GM06990 (cell line): ENCODE measurements around the gene UTS2R.

Experiments
- DNase-seq: peaks from one replicate; pipeline ENCODE4 v3.0.0-alpha.2; 2011; ENCODE audit not compliant: insufficient read length; ENCODE audit errors: extremely low read depth
- H3K27me3 ChIP-seq: replicated peaks from 2 replicates; pipeline ENCODE4 v1.6.0; 2011; ENCODE audit warnings: low read length; ENCODE audit not compliant: control insufficient read depth, insufficient read depth
- H3K36me3 ChIP-seq: 2 replicates; pipeline ENCODE4 v1.5.1; 2011; ENCODE audit warnings: low read length; ENCODE audit not compliant: control insufficient read depth, insufficient read depth
- H3K4me3 ChIP-seq: replicated peaks from 2 replicates; pipeline ENCODE4 v1.5.1; 2011; ENCODE audit warnings: low read depth, mild to moderate bottlenecking, control low read depth, low read length
- TF ChIP-seq, protein P1 (sequence below): IDR thresholded peaks from 2 replicates; pipeline ENCODE4 v1.5.1; 2011; ENCODE audit warnings: low read length, control low read depth, mild to moderate bottlenecking, inconsistent platforms; ENCODE audit not compliant: insufficient read depth, poor library complexity, severe bottlenecking

UTS2R gene

DNA sequence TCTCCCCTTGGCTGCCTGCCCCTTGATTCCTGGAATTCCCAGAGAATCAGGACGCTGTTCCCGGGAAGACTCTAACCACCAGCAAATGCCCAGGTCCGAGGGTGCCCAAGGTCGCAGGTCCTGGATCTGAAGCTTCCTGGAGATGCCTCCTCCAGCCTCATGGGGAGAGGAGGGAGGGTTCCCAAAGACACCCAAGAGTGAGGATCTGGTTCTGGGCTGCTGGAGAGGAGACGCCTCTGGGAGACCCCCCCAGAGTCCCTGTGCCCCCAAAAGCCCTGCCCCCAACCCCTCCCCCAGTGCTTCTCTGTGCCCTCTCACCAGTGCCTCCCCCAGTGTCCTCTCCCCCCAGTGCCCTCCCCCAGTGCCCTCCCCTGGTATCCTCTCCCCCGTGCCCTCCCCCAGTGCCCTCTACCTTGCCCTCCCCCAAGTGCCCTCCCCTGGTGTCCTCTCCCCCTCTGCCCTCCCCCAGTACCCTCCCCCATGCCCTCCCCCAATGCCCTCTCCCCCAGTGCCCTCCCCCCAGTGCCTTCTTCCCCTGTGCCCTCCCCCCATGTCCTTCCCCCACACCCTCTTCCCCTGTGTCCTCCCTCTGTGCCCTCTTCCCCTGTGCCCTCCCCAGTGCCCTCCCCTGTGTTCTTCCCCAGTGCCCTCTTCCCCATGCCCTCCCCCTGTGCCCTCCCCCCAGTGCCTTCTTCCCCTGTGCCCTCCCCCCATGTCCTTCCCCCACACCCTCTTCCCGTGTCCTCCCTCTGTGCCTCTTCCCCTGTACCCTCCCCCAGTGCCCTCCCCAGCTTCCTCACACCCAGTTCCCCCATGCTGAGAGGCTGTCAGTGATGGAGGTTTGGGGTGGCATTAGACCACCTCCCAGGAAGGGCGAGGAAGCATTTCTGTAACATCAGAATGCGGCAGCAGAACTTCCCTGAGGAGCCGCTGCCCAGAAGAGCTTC, 31.7 kb upstream of the UTS2R start:
- Histone ChIP-seq H3K27me3 (no peaks in the 10 kb centered on the region; the same call in 1 of the 2 replicates), H3K4me3 (no peak overlapping the region), H3K36me3 (no peaks in the 10 kb centered on the region)
- DNase-seq: no peak
- TF ChIP-seq, protein P1, sequence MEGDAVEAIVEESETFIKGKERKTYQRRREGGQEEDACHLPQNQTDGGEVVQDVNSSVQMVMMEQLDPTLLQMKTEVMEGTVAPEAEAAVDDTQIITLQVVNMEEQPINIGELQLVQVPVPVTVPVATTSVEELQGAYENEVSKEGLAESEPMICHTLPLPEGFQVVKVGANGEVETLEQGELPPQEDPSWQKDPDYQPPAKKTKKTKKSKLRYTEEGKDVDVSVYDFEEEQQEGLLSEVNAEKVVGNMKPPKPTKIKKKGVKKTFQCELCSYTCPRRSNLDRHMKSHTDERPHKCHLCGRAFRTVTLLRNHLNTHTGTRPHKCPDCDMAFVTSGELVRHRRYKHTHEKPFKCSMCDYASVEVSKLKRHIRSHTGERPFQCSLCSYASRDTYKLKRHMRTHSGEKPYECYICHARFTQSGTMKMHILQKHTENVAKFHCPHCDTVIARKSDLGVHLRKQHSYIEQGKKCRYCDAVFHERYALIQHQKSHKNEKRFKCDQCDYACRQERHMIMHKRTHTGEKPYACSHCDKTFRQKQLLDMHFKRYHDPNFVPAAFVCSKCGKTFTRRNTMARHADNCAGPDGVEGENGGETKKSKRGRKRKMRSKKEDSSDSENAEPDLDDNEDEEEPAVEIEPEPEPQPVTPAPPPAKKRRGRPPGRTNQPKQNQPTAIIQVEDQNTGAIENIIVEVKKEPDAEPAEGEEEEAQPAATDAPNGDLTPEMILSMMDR: no peak

DNA sequence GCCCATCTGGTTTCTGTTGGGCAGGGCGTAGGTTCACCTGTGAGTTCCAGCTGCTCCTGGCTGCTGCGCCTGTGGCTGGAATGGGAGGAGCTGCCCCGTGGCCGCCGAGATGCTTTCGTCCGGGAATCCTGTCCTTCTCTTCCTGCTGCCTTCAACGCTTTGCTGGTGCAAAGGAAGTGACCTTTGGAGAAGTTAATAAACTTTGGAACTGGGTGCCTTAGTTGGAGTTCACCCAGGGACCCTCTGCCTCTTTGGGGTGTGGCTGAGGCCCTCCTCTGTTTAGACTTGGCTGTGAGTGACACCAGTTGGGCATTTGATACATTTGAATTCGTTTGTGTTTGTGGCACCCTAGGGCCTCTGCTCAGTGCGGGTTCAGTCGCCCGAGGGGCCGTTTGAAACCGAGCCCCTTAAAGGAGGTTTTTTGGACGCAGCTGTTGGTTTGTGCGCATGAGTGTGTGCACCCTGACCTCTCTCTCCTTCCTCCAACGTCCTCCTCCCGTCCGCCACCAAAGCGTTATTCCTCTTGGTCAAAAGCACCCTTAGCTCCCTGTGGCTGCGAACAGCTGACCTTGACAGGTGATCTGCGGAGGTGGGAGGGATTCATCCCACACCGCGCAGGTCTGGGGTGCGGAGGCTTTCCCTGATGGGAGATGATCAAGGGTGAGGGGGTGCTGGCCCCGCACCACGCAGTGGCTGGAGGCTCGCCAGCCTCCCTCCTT, 29.0 kb upstream of the UTS2R start:
- no peak for DNase-seq
- Histone ChIP-seq H3K27me3 (no peaks in the 10 kb centered on the region; the same call in 1 of the 2 replicates), H3K36me3 (no peaks in the 10 kb centered on the region), H3K4me3 (no peak overlapping the region)
- TF ChIP-seq, protein P1: no peak

DNA sequence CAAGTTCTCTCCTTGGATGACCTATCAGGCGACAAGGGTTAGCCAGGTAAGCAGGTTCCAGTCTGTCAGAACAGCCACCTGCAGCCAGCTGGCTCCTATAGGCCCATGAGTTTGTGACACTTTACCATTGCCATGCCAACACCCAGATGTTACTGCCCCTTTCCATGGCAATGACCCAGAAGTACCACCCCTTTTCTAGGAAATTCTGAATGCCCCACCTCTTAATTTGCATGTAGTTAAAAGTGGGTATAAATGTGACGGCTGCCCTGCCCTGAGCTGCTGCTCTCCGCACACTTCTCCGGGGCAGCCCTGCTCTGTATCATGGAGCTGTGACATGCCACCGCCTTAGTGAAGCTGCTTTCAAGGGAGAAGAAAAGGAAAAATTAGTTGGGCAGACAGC, 28.0 kb upstream of the UTS2R start:
- DNase-seq: no peak
- Histone ChIP-seq H3K4me3 (no peak overlapping the region), H3K27me3 (no peaks in the 10 kb centered on the region; the same call in 1 of the 2 replicates), H3K36me3 (no peaks in the 10 kb centered on the region)
- TF ChIP-seq, protein P1: no peak

DNA sequence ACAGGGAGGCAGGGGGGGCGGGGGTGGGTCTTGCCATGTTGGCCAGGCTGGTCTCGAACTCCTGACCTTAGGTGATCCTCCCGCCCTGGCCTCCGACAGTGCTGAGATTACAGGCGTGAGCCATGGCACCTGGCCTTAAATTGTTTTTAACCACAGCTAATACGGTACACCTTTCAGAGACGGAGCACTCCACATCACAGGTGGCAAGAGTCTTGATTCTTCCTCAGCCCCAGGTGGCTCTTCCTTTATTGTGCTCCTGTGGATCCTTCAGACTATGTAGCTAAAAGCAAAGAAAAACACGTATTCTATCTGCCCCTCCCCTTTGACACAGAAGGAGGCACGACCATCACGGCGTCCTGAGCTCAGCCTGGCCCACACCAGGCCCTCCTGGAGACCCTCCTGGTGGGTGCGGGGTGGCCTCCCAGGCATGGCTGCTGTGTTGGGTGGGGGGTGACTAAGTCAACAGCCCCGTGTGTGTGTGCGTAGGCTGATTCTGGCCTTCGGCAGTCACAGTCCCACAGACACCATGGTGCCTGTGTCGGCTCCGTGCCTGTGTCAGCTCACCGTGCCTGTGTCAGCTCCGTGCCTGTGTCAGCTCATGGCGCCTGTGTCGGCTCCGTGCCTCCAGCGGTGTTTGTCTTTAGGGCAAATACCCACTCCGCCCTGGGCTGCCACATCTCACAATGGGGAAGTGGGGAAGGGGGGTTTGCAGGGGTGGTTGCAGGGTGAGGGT, 27.2 kb upstream of the UTS2R start:
- TF ChIP-seq, protein P1: no peak
- no peak for DNase-seq
- Histone ChIP-seq H3K27me3 (no peaks in the 10 kb centered on the region; the same call in 1 of the 2 replicates), H3K36me3 (no peaks in the 10 kb centered on the region), H3K4me3 (no peak overlapping the region)

DNA sequence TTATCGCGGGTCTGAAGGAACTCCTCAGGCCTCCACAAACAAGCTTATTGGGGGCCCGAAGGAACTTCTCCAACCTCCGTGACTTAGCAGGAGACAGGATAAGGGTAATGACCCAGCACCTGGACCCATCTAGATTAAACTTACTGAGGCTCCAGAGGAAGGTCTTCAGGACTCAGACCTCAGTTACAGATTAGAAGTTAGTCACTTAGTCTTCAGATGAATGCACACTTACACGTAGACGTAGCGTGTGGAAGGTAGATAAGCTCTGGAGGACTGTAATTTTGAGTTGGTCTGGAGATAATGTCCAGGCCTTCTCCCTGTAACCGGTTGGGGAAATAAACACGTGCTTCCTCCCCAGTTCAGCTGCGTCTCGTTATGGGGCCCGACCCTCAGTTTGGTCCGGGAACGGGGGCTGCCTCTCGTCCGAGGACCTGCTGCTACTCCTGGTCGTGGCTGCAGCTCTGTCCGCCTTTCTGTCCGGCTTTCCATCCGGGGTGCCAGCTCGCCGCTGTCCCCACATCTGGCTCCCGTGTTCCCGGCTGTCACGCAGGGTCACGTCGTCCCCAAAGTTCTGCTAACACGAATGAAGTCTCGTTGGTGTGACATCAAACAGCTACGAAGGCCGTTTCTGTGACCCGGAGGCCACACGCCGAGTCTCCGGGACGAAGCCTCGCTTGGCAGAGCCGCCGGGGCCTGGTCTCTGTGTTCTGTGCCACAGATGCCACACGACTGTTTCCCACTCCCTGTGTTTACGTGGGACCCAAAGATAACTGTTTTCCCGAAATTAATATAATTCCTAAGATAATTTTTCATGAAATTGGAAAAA, 26.2 kb upstream of the UTS2R start:
- H3K4me3 ChIP-seq: no peak overlapping the region
- no peak for DNase-seq
- TF ChIP-seq, protein P1: no peak

More for the DNA sequence above, 26.2 kb upstream of the UTS2R start:
- Histone ChIP-seq H3K36me3 (no peaks in the 10 kb centered on the region), H3K27me3 (no peaks in the 10 kb centered on the region; the same call in 1 of the 2 replicates)
